Endodermal cell (in vitro differentiated cells): ENCODE data around the gene MRPL33. TPM values are rescaled to one million over a fixed set of nuclear protein-coding genes. Genes with fewer than 3 reads are reported as not detected.
"Not testable (repeated sequence)": the region's sequence is repeated elsewhere in the genome, so short reads cannot be mapped to it uniquely, and the experiment has no call there.

ENCODE experiments used
- DNase-seq: peaks from one replicate; pipeline ENCODE4 v3.0.0-alpha.2; 2017
- H3K27ac ChIP-seq: 2 replicates; pipeline ENCODE4 v1.5.1; 2013; ENCODE audit warnings: mild to moderate bottlenecking, low read depth, low read length, moderate library complexity
- H3K27me3 ChIP-seq: 2 replicates; pipeline ENCODE4 v1.6.1; 2013; ENCODE audit warnings: mild to moderate bottlenecking, low read length, moderate library complexity; ENCODE audit not compliant: insufficient read depth, control insufficient read depth, poor library complexity, severe bottlenecking
- H3K36me3 ChIP-seq: 2 replicates; pipeline ENCODE4 v1.7.0; 2013; ENCODE audit warnings: mild to moderate bottlenecking, low read length, moderate library complexity; ENCODE audit not compliant: control insufficient read depth, insufficient read depth
- H3K4me1 ChIP-seq: one replicate; pipeline ENCODE4 v1.7.0; 2013; ENCODE audit warnings: low read length; ENCODE audit not compliant: control insufficient read depth, insufficient read depth
- H3K4me3 ChIP-seq: 2 replicates; pipeline ENCODE4 v1.5.1; 2013; ENCODE audit warnings: mild to moderate bottlenecking, low read length, moderate library complexity
- H3K9ac ChIP-seq: 2 replicates; pipeline ENCODE4 v1.6.1; 2013; ENCODE audit warnings: mild to moderate bottlenecking, low read length, moderate library complexity; ENCODE audit not compliant: poor library complexity, severe bottlenecking; ENCODE audit errors: extremely low read depth
- H3K9me3 ChIP-seq: 2 replicates; pipeline ENCODE4 v1.6.1; 2013; ENCODE audit warnings: mild to moderate bottlenecking, low read length, moderate library complexity; ENCODE audit not compliant: control insufficient read depth
- H3K27ac Mint-ChIP-seq: 2 replicates; pipeline ENCODE4 v1.8.0; 2020; ENCODE audit warnings: mixed read lengths
- H3K27me3 Mint-ChIP-seq: 2 replicates; pipeline ENCODE4 v1.8.0; 2021; ENCODE audit warnings: mild to moderate bottlenecking, mixed read lengths; ENCODE audit not compliant: insufficient read depth
- H3K36me3 Mint-ChIP-seq: 2 replicates; pipeline ENCODE4 v1.8.0; 2020; ENCODE audit warnings: low read depth, mixed read lengths
- H3K4me1 Mint-ChIP-seq: 2 replicates; pipeline ENCODE4 v1.8.0; 2020; ENCODE audit warnings: mixed read lengths
- H3K4me3 Mint-ChIP-seq: 2 replicates; pipeline ENCODE4 v1.8.0; 2020; ENCODE audit warnings: mild to moderate bottlenecking, moderate library complexity, mixed read lengths
- H3K9me3 Mint-ChIP-seq: 2 replicates; pipeline ENCODE4 v1.8.0; 2020; ENCODE audit warnings: mild to moderate bottlenecking, mixed read lengths
- CTCF ChIP-seq: fragments of 200-600 bp; sonication (generic); conservative IDR thresholded peaks from 2 replicates; pipeline ENCODE4 v1.5.0; 2021; ENCODE audit warnings: antibody characterized with exemption, mild to moderate bottlenecking
- WGBS, 2 experiments: methylation state at CpG; one replicate each; pipeline versions ENCODE4 v1.1.5 to v1.1.7; 2013; ENCODE audit warnings: missing lambda C conversion rate in 2 of 2, mixed read lengths in 1 of 2; ENCODE audit not compliant: insufficient coverage in 1 of 2, insufficient read length in 1 of 2; 5-methylcytosine and 5-hydroxymethylcytosine counted together
- total RNA-seq, 2 donors: library from RNA; stranded (reverse); fragmentation: NEBNext Ultra II Directional in 1 of 2; extraction: Animal tissue kit (Norgen Biotek cat#: 25700) in 1 of 2; gene quantifications; 2 replicates in 1 of 2; 3 replicates in 1 of 2; pipeline ENCODE4 v1.2.1, GENCODE V29; 2021

MRPL33 gene
- total RNA-seq, 2 donors from 2014 or later, result 69.5 to 80.6 TPM

- Mint-ChIP-seq H3K4me3 (no peak overlapping the region), H3K36me3 (no peaks in the 10 kb centered on the region), H3K27me3 (peaks cover 5% of the 10 kb centered on the region), H3K9me3 (peaks cover 17% of the 10 kb centered on the region), H3K4me1 (peaks cover 11% of the 10 kb centered on the region), H3K27ac (no peak overlapping the region)
- 93 to 96% methylated on average over 1 to 4 of the region's 4 CpGs for WGBS, 2 experiments
- H3K36me3 ChIP-seq, result no peaks in the 10 kb centered on the region
- TF ChIP-seq CTCF, result no peak
- H3K4me3 ChIP-seq, result no peak overlapping the region
- no peaks in the 10 kb centered on the region for H3K4me1 ChIP-seq
- H3K27me3 ChIP-seq, result no peaks in the 10 kb centered on the region
- DNase-seq, result no peak
- H3K9ac ChIP-seq, result no peak overlapping the region
- H3K27ac ChIP-seq, result no peak overlapping the region
- no peaks in the 10 kb centered on the region for H3K9me3 ChIP-seq
These were observed 32.5 kb upstream of the MRPL33 start for GRCh38 chr2:27739058-27739373.

- no peaks in the 10 kb centered on the region for H3K36me3 Mint-ChIP-seq
- H3K27me3 Mint-ChIP-seq, result peaks cover 12% of the 10 kb centered on the region
- no peak for DNase-seq
- no peak overlapping the region for H3K4me3 ChIP-seq
- no peak overlapping the region for H3K27ac Mint-ChIP-seq
- H3K27me3 ChIP-seq, result no peaks in the 10 kb centered on the region
- H3K4me3 Mint-ChIP-seq, result no peak overlapping the region
- H3K9me3 ChIP-seq, result no peaks in the 10 kb centered on the region
- H3K9me3 Mint-ChIP-seq, result peaks cover 17% of the 10 kb centered on the region
- H3K4me1 Mint-ChIP-seq, result peaks cover 7% of the 10 kb centered on the region
- H3K4me1 ChIP-seq, result no peaks in the 10 kb centered on the region
- H3K9ac ChIP-seq, result no peak overlapping the region
- H3K36me3 ChIP-seq, result no peaks in the 10 kb centered on the region
- no peak for TF ChIP-seq CTCF
- no peak overlapping the region for H3K27ac ChIP-seq
- WGBS, 2 experiments, result 95 to 100% methylated on average over 2 to 3 of the region's 3 CpGs
These were observed 29.8 kb upstream of the MRPL33 start for GRCh38 chr2:27741673-27742072.

- TF ChIP-seq CTCF, result no peak
- Histone ChIP-seq H3K27ac (no peak overlapping the region), H3K9me3 (no peaks in the 10 kb centered on the region), H3K4me3 (no peak overlapping the region), H3K4me1 (no peaks in the 10 kb centered on the region), H3K27me3 (no peaks in the 10 kb centered on the region), H3K9ac (no peak overlapping the region), H3K36me3 (no peaks in the 10 kb centered on the region)
- no peak overlapping the region for H3K4me3 Mint-ChIP-seq
- no peak overlapping the region for H3K27ac Mint-ChIP-seq
- H3K36me3 Mint-ChIP-seq, result no peaks in the 10 kb centered on the region
- no peak for DNase-seq
- peaks cover 14% of the 10 kb centered on the region for H3K27me3 Mint-ChIP-seq
- peaks cover 17% of the 10 kb centered on the region for H3K9me3 Mint-ChIP-seq
- 78 to 97% methylated on average over 6 to 9 of the region's 9 CpGs for WGBS, 2 experiments
- H3K4me1 Mint-ChIP-seq, result peaks cover 7% of the 10 kb centered on the region
These were observed 28.9 kb upstream of the MRPL33 start for GRCh38 chr2:27742571-27742970.

GRCh38 chr2:27745494-27745893 lies 26.0 kb upstream of the MRPL33 start:
- H3K4me3 Mint-ChIP-seq, result not testable (repeated sequence)

More at GRCh38 chr2:27745494-27745893, 26.0 kb upstream of the MRPL33 start:
- H3K27ac ChIP-seq, H3K36me3 ChIP-seq, H3K27ac Mint-ChIP-seq, H3K4me1 ChIP-seq, H3K4me1 Mint-ChIP-seq, DNase-seq, H3K9ac ChIP-seq, H3K27me3 ChIP-seq, H3K4me3 ChIP-seq, H3K36me3 Mint-ChIP-seq, H3K9me3 ChIP-seq: not testable (repeated sequence)
- H3K27me3 Mint-ChIP-seq, result peaks cover 31% of the 10 kb centered on the region
- peaks cover 25% of the 10 kb centered on the region for H3K9me3 Mint-ChIP-seq
